Measurements from ENCODE around the gene DLK1. TPM values are rescaled to one million over a fixed set of nuclear protein-coding genes. Genes with fewer than 3 reads are reported as not detected.
A peak's percentile ranks its signal among the peaks of the same experiment; 100 is the strongest.

The DLK1 gene
- total RNA-seq, 4 donors from 2014 or later: not detected

GRCh38 chr14:100762089-100762515 is 35.4 kb downstream of the DLK1 start:
- no peak overlapping the region for H3K4me3 ChIP-seq
- no peak overlapping the region for H3K27ac ChIP-seq
- peak in 1 of 2 donors; percentile 18 for DNase-seq (ENCODE audit: low spot score in 2 of 2)
- H3K4me1 ChIP-seq: no peaks in the 10 kb centered on the region
- TF ChIP-seq EP300 (IDR thresholded peaks at IDR 0.05) (no peak), POLR2A (IDR thresholded peaks at IDR 0.05) (no peak), POLR2AphosphoS5 (IDR thresholded peaks at IDR 0.05) (no peak), CTCF (IDR thresholded peaks at IDR 0.05) (no peak)
- no peaks in the 10 kb centered on the region for H3K9me3 ChIP-seq
- no peaks in the 10 kb centered on the region for H3K36me3 ChIP-seq
- H3K27me3 ChIP-seq: peaks cover 16% of the 10 kb centered on the region
- 74% methylated on average over 5 of the region's 5 CpGs for WGBS

DNA sequence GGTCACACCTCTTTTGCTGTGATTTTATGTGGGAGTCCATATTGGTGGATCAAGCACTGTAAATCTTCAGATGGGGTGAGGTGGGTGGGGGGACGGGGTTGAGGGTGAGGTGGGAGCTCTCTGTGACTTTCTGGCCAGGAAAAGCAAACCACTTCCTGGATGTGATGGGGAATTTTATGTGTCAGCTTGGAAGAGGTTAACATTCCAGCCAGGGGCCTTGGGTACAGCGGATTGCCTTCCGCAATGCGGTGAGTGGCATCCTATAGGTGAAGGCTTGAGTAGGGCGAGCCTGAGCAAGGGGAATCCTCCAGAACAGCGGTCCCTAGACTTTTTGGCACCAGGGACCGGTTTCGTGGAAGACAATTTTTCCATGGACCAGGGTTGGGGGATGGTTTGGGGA is 36.2 kb downstream of the DLK1 start:
- Histone ChIP-seq H3K36me3 (no peaks in the 10 kb centered on the region), H3K4me3 (no peak overlapping the region), H3K27me3 (peaks cover 24% of the 10 kb centered on the region), H3K4me1 (no peaks in the 10 kb centered on the region), H3K9me3 (no peaks in the 10 kb centered on the region), H3K27ac (no peak overlapping the region)
- peak in 1 of 2 donors; percentile 20 for DNase-seq (ENCODE audit: low spot score in 2 of 2)
- 90% methylated on average over 8 of the region's 8 CpGs for WGBS
- TF ChIP-seq EP300 (IDR thresholded peaks at IDR 0.05): no peak
- TF ChIP-seq POLR2A (IDR thresholded peaks at IDR 0.05): no peak
- no peak for TF ChIP-seq CTCF (IDR thresholded peaks at IDR 0.05)
- TF ChIP-seq POLR2AphosphoS5 (IDR thresholded peaks at IDR 0.05): no peak

DNA sequence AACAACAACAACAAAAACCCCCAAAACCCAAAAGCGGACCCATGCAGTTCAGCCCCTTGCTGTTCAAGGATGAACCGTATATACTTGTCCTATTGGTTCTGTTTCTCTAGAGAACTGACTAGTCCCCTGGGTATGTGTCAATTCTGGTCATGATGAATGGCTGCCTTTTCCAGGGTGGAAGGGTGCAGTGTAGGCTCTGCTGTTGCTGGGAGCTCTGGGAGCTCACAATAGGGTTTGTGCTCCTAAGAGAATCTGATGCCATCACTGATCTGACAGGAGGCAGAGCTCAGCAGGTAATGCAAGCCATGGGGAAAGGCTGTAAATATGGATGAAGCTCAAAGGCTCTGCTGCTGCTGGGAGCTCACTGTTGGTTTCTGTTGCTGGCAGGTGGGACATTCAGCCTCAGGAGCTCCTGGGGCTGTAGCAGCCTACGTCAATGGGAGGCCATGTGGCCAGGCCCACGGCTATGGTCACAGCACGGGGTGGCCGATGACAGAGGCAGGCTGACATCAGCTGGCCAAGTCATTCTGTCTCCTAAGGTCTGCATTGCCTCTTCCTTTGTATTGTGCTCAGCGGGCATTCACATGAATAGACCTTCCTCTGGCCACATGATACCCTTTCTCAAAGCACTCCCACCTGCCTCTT is 37.9 kb downstream of the DLK1 start:
- H3K27ac ChIP-seq: no peak overlapping the region
- TF ChIP-seq POLR2A (IDR thresholded peaks at IDR 0.05): no peak
- no peak for TF ChIP-seq EP300 (IDR thresholded peaks at IDR 0.05)
- TF ChIP-seq CTCF (IDR thresholded peaks at IDR 0.05): no peak
- no peak for TF ChIP-seq POLR2AphosphoS5 (IDR thresholded peaks at IDR 0.05)
- H3K27me3 ChIP-seq: peaks cover 38% of the 10 kb centered on the region
- no peak overlapping the region for H3K4me3 ChIP-seq
- no peak for DNase-seq (ENCODE audit: low spot score in 2 of 2)
- H3K36me3 ChIP-seq: no peaks in the 10 kb centered on the region
- no peaks in the 10 kb centered on the region for H3K9me3 ChIP-seq
- WGBS: 87% methylated on average over 7 of the region's 7 CpGs
- H3K4me1 ChIP-seq: no peaks in the 10 kb centered on the region

- no peak overlapping the region for H3K27ac ChIP-seq
- WGBS: 100% methylated on average over 2 of the region's 2 CpGs
- no peak overlapping the region for H3K4me3 ChIP-seq
- no peaks in the 10 kb centered on the region for H3K36me3 ChIP-seq
- no peak for TF ChIP-seq EP300 (IDR thresholded peaks at IDR 0.05)
- no peak for TF ChIP-seq CTCF (IDR thresholded peaks at IDR 0.05)
- TF ChIP-seq POLR2AphosphoS5 (IDR thresholded peaks at IDR 0.05): no peak
- no peak for TF ChIP-seq POLR2A (IDR thresholded peaks at IDR 0.05)
- no peaks in the 10 kb centered on the region for H3K4me1 ChIP-seq
- no peaks in the 10 kb centered on the region for H3K9me3 ChIP-seq
- peaks cover 40% of the 10 kb centered on the region for H3K27me3 ChIP-seq
- peak in 1 of 2 donors; percentile 14 for DNase-seq (ENCODE audit: low spot score in 2 of 2)
These were observed 38.6 kb downstream of the DLK1 start for GRCh38 chr14:100765296-100765695.

DNA sequence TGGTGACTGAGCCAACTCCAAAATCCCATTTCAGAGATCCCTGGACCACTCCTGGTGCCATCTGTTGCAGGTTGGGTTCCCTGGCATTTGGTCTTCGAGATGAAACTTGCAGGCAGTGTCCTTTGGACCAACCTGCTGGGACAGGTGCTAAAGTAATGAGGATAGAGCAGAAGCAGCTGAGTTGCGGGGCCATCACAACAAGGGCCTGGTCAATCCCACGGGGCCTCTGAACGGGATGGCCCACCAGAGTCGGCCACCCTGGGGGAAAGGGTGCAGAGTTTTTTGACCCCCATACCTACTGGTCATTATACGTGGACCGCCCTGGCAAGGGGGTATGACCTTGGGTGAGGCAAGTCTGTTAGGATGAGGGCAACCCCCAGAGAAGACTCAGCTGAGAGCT is 39.3 kb downstream of the DLK1 start:
- 92% methylated on average over 4 of the region's 7 CpGs for WGBS
- no peaks in the 10 kb centered on the region for H3K9me3 ChIP-seq
- no peak overlapping the region for H3K4me3 ChIP-seq
- no peak overlapping the region for H3K27ac ChIP-seq
- no peaks in the 10 kb centered on the region for H3K4me1 ChIP-seq
- TF ChIP-seq POLR2AphosphoS5 (IDR thresholded peaks at IDR 0.05) (no peak), EP300 (IDR thresholded peaks at IDR 0.05) (no peak), POLR2A (IDR thresholded peaks at IDR 0.05) (no peak), CTCF (IDR thresholded peaks at IDR 0.05) (no peak)
- no peaks in the 10 kb centered on the region for H3K36me3 ChIP-seq
- peaks cover 47% of the 10 kb centered on the region for H3K27me3 ChIP-seq
- no peak for DNase-seq (ENCODE audit: low spot score in 2 of 2)
